Measurements from ENCODE around the gene SLC8A1.

Gene SLC8A1

DNA sequence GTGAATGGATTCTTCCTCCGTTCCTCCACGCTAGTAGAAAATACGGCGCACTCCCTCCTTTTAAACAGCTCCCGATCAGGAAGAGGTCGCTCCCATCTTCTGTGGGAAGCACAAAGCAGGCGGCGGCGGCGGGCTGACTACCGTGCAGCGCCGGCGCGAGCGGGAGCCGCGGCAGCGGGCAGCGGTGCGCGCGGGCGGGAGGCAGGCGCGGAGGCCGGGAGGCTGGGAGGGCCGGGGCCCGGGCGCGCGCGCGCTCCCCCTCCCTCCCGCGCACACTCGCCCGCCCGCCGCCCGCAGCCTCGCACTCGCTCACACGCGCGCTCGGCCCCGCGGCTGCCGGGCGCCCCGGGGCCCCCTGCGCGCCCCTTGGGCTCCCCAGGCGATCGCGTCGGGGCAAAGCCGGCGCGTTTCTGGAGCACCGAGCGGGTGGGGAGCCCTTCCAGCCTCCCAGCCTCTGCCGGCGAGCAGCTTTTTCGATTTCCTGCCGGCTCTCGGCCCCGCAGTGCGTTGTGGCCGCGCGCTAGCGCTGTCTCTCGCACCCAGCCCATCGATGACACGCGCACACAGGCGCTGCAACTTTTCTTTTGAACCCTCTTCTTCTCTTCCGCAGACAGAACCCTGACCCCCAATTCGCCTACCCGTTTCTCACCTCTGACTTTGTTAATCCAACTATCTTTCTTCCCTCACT, at the start of gene SLC8A1:
SLC8A1 (minus strand) TSS at position 173 of the 688 bp plus-strand sequence.
- DNase-seq (ENCODE audit: low read depth in 2 of 2), result no peak

GRCh38 chr2:40499437-40499836, 47.5 kb upstream of the SLC8A1 start:
- no peak for DNase-seq (ENCODE audit: low read depth in 2 of 2)

DNA sequence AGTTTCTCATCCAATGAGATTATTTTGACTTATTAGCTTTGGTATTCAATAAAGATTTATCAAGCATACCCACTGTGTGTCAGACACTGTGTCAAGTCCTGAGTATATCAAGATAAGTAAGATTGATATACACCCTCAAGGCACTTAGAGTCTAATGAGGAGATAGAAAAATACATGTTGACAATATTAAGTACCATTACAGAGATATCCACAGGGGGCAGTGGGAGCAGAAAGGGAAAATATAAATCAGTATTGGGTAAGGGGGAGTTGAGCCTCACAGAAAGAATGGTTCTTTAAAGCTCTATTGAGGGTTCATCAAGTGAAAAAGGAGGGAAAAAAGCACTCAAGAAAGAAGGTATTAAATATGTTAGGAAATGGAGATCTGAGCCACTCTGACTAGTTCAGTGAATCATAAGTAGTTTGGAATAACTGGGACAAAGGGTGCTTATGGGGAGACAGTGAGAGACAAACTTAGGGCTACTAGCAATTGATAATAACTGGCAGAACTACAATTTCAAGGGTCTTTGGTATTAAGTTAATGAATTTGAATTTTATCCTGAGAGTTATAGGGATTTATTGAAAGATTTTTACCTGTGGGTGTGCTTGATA, 45.5 kb upstream of the SLC8A1 start:
- DNase-seq (ENCODE audit: low read depth in 2 of 2), result no peak

GRCh38 chr2:40489678-40489960, 37.7 kb upstream of the SLC8A1 start:
- no peak for DNase-seq (ENCODE audit: low read depth in 2 of 2)

DNA sequence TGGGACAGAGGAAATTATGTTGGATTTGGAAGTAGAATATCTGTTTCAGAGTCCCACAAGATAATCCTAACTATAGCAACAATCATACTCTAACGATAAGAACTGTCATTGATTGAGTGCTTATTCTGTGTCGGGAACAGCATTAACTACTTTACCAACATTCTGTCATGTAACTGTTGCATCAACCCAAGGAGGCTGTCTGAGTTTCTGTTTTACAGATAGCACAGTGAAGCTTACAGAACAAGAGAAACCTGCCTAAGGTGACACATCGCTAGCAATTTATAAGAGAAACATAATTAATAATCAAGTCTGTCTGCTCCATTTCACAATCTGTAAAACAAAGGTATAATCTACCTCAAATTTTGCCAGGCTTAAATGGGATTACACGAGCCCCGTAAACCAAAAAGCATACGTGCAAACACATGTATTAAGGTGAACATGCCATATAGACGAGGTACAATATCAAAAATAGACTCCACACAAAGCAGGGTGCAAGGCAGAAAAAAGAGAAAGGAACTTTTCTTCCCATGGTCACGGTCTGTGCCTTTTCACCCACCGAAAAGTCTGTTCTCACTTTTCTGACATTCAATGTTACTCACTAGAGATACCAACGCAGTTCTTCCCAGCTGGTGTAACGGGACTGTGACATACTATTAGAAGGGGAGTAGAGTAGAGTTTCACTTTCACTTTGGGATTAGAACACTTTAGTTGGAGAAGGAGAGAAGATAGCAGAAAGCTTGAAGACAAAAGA, 37.2 kb upstream of the SLC8A1 start:
- no peak for DNase-seq (ENCODE audit: low read depth in 2 of 2)

DNA sequence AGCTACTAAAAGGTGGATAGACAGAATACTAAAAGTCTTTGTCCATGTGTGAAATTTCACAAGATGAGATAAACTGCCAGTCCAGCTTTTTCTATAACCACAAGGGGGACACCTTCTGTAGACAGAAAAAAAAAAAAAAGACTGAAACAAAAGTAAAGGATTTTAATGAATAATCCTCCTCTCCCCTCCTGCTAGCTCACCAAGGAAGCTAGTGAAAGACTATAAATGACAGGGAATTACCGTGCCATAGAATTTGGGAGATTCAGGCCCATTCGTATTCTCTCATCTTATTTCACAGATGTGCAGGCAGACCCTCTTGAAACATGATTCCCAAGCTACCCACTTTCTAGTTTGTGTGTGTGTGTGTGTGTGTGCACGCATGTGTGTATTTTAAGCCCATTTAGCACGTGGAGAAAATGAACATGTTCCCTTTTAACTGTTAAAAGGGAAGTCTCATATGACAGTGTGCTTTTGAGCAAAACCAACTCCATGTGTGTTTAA, 36.3 kb upstream of the SLC8A1 start:
- DNase-seq (ENCODE audit: low read depth in 2 of 2), result no peak

DNA sequence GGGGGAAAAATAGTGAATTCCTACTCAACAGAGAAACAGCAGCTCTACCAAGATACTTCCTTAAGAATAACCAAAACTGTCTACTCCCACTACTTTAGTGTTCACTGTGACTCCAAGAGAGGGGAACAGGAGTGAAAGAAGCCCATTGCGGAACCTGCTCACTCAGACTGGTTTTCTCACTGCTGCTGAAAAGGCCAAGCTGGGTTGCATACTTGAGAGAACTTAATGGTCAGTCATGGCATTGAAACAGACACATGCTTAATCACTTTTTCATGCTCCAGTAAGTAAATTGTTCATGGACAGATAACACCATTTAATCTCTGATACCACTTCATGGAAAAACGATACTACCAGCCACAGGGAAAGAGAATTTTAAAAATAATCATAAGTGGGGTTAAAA, 35.7 kb upstream of the SLC8A1 start:
- DNase-seq (ENCODE audit: low read depth in 2 of 2), result no peak

GRCh38 chr2:40485854-40486253, 34.0 kb upstream of the SLC8A1 start:
- no peak for DNase-seq (ENCODE audit: low read depth in 2 of 2)

- DNase-seq (ENCODE audit: low read depth in 2 of 2), result no peak
Measured at GRCh38 chr2:40485318-40485717, 33.4 kb upstream of the SLC8A1 start.

DNA sequence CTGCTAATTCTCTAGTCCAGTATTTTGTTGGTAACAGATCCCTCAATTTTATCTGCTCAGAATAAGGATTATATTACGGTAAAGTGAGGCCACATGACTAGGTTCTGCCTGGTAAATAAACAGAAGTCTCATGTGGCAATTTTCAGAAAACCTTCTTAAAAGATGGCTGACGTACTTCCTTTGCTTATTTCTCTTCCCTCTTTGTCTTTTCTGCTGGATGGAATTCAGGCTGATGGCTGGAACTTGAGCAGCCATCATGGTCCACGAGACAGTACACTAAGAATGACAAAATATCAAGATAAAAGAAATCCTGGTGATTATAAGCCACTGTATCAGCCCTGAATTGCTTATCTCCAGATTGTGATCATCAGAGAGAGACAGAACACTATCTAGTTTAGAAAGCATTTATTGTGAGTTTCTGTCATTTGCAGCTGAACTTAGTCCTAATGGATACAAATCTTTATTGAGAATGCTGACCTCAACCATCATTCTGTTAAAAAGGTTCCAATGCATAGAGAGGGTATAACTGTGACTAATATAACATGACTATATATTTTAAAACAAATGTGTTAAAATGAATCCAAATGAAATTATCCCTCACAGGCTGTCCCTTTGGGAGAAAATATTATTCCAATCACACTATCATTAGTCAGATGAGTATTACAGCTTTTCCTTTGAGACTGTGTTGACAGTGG, 31.8 kb upstream of the SLC8A1 start:
- no peak for DNase-seq (ENCODE audit: low read depth in 2 of 2)

- no peak for DNase-seq (ENCODE audit: low read depth in 2 of 2)
Measured at GRCh38 chr2:40480596-40480995, 28.7 kb upstream of the SLC8A1 start.

DNA sequence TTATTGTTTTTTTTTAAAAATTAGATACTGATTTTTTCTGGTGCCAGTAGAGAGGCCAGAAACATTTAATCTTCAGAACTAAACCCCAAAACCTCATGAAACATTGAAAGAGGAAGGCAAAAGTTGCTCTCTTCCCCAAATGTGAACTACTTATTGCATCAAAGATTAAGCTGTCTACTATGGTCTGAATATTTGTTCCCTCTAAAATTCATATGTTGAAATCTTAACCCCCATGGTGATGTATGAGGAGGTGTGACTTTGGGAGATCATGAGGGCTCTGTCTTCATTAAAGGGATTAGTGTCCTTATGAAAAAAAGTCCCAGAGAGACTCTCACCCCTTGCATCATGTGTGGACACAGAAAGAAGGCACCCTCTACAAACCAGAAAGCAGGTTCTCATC, 28.2 kb upstream of the SLC8A1 start:
- DNase-seq (ENCODE audit: low read depth in 2 of 2), result no peak

GRCh38 chr2:40477361-40477760, 25.5 kb upstream of the SLC8A1 start:
- no peak for DNase-seq (ENCODE audit: low read depth in 2 of 2)

DNA sequence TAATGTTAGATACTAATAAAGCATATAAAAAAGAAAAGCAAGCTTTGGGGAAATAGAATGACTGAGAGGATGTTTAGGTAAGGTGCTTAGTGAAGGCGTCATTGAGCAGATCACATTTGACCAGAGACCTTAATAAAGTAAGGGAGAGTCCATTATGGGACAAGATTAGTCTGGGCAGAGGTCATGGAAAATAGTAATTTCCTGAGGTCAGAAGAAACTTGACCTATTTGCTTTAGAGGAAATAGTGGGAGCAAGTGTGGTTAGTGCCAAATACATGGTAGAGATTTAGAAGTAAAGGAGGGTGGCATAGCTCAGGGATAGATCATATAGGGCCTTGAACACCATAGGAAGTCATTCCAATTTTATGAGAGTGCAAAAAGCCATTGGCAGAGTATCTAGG, 24.5 kb upstream of the SLC8A1 start:
- no peak for DNase-seq (ENCODE audit: low read depth in 2 of 2)

DNA sequence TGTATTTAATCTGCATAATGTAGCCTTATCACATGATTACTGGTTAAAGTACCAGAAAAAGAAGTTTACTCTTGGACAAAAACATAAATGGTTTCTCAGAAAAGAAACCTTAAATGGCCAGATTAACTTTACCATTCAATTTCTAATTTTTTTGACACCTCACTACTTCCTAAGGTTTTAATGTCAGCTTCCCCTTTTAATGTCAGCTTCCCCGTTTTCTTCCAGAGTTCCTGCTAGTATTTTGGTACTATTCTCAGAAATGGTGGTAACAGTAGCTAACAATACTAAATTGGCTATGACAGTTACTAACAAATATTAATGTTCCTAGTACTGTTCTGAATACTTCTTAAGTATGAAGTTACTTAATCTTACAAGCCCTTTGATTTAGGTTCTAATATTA, 22.4 kb upstream of the SLC8A1 start:
- DNase-seq (ENCODE audit: low read depth in 2 of 2), result no peak

DNA sequence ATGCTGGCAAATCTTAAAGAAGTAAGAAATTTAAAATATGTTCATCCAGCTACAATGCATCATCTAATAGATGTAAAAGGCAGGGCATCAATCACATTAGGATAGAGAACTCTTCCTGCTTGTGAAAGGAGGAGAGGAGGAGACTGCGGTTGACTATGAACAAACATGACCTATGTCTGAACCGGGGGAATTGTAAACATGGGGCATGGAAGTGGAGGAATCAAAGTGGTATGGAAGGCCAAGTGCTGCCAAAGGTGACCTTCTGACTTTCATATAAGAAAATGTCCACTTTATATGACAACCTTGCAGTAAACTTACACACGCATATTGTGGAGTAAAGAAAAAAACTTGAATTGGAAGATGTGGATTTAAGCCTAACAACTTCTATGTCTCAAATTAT, 20.0 kb upstream of the SLC8A1 start:
- DNase-seq (ENCODE audit: low read depth in 2 of 2), result no peak

- DNase-seq (ENCODE audit: low read depth in 2 of 2), result no peak
Measured at GRCh38 chr2:40470822-40471813, 19.2 kb upstream of the SLC8A1 start.

GRCh38 chr2:40466935-40467572, 15.2 kb upstream of the SLC8A1 start:
- DNase-seq (ENCODE audit: low read depth in 2 of 2), result no peak

GRCh38 chr2:40466332-40466906, 14.5 kb upstream of the SLC8A1 start:
- DNase-seq (ENCODE audit: low read depth in 2 of 2), result no peak

DNA sequence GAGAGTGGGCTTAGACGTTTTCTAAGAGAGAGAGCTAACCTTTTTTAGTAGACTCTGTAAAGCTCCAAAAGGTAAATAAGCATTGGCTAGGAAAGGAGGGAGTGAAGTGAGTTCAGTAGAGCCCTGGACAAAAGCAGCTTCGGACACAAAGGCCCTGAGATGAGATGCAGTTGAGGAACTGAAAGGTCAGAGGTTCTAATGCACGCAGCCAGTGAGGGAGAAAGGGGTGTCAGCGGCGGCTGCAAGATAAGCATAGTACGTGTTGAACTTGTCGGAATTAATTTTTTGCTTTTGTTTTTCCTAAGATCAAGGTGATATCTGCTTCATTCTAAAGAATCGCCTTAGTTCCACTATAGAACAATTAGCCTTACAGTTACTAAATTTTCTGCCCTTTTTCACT, 11.2 kb upstream of the SLC8A1 start:
- no peak for DNase-seq (ENCODE audit: low read depth in 2 of 2)

Data from stimulated activated CD8-positive, alpha-beta memory T cell treated with anti-CD3 and anti-CD28 coated beads, Interleukin-7, amount 100 ng/mL, for 1 hour (primary cell).